Islet of Langerhans (tissue), 1 donor: ENCODE data around the gene RAB3IL1.

ENCODE experiments used
- FAIRE-seq: peaks from one replicate; lab custom pipeline; 2011; peaks lifted over from hg19 to GRCh38; lab: Jason Lieb, UNC

RAB3IL1 gene

GRCh38 chr11:61918938-61919704 is 1.8 kb upstream of the RAB3IL1 start:
- no peak for FAIRE-seq

- FAIRE-seq = no peak
Measured at GRCh38 chr11:61918251-61918937, 1.0 kb upstream of the RAB3IL1 start.

- FAIRE-seq = no peak
Measured at GRCh38 chr11:61916737-61917333, 531 bp downstream of the RAB3IL1 start.

GRCh38 chr11:61914471-61915171 is 2.7 kb downstream of the RAB3IL1 start:
- no peak for FAIRE-seq

- no peak for FAIRE-seq
Measured at GRCh38 chr11:61913699-61914395, 3.5 kb downstream of the RAB3IL1 start.

- FAIRE-seq = no peak
Measured at GRCh38 chr11:61912991-61913698, 4.2 kb downstream of the RAB3IL1 start.

DNA sequence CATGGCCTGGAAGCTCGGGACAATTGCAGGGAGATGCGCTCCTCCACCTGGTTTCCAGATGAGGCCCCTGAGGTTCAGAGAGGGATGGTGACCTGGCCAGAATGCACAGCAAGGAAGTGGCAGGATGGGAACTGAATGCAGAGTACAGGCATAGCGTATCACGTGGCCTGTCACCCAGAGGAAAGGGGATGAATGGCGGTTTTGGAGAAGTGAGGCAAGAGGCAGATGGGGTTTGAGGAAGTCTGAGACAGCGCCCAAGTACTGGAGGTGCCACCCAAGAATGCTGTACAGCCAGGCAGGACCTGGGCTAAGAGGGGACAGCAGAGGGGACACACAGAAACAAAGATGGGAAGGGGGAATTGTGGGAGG is 4.9 kb downstream of the RAB3IL1 start:
- no peak for FAIRE-seq

DNA sequence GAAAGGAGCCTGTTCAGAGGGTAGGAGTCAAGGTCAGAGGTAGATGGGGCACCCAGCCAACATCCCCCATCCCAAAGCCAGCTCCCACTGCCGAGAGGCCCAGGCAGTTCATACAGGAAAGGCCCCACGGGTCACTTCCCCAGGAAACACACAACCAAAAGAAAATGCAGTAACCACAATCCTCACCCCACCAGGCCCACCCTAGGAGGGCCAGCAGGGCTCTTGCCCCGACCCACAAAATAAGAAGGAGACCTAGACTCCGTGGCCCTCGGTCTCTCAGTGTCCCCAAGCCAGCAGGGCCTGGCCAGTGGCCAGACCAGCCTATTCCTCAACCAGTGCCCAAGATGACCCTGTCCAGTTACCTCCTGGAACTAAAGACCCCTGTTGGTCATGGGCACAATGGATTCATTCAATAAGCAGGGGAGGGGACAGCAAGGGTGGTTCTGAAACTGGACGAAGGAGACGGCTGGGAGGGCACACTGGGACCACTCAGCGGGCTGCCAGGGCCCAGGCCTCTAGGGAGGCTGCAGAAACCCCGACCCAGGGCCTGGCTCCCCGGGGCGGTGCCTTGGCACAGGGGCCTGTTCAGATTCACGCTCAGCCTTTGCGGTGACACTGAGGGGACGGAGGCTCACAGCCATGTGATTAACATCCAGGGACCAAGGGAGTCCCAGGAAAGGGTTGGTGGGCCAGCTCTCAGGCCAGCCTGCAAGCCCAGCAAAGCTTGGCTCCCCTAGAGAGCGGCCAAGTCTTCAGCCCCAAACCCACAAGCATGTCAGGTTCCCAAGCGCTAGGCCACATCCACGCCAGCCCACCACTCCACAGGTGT is 5.5 kb downstream of the RAB3IL1 start:
- FAIRE-seq = no peak

GRCh38 chr11:61911128-61911700 is 6.2 kb downstream of the RAB3IL1 start:
- FAIRE-seq = no peak

DNA sequence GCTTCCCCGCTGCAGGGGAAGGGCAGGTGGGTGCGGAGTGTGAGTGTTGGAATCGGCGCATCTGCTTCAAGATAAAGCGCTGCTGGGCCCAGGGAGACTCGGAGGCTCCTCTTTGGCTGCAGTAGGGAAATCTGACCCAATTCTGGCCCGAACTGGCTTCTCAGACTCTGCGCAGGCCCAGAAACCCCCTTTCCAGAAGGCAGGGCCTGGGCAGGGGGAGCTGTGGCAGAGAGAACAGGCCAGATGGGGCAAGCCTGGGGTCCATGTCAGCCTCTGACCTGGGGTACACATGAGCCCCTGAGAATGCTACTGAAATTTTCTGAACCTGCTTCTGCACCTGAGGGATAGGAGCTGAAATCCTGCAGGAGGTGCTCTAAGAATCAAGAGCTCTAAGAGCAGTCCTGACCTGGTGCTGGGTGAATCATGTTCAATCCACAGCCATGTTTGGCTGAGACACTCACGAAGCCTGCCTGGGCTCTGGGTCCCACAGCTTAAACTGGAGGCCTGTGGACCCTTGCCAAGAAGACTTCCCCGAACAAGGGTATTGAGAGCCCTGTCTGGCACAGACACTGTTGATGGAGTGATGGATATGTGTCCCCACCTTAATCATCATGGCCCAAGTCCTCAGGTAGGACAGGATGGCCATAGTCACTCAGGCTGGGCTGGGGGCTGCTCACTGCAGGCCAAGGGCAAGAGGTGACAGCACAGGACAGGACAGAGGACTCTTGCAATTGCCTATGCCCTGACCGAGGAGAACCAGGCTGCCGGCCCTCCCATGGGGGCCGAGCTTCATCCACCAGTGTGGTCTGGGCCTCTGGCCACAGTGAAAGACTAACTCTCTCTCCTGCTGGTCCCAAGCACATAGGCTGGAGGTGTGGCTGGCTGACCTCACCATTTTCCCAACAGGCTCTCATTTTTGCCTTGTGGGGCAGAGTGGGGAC is 6.9 kb downstream of the RAB3IL1 start:
- no peak for FAIRE-seq

GRCh38 chr11:61908730-61909316 is 8.5 kb downstream of the RAB3IL1 start:
- FAIRE-seq = no peak

DNA sequence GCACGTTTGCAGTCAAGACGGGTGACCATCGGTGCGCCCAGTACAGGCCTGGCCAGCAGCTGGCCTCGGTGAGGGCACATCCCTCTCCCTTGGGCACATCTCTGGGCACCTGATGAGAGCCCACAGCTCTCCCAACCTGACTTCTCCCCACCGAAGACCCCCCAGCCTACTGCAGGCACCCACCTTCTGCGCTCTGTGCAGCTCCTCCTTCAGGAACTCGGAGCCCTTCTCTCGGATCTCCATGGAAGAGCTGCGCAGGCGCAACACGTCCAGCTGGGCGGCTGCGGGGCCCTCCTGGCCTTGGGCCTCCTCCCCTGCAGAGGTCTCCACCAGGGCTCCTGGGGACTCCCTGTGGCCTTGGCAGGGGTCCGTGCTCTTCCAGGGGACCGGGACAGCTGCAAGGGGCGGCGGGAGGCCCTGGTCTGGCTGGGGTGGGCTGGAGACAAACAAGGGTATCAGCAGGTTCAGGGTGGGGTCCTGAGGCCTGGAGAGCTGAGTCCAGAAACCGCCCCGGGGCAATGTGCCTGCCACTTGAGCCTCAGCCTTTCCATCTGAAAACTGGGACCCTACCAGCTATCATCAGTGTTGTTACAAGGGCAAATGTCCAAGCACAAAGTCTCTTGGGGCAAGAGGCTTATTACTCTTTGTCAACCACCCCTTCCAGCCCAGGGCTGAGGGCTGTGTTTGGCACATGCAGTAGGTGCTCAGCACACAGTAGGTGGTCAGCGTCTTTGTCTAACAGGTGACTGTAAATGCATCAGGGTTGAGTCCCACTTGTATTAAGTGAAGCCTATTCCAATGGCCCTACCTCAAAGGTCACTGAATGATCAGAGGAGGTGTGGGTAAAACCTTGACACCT is 9.3 kb downstream of the RAB3IL1 start:
- no peak for FAIRE-seq

DNA sequence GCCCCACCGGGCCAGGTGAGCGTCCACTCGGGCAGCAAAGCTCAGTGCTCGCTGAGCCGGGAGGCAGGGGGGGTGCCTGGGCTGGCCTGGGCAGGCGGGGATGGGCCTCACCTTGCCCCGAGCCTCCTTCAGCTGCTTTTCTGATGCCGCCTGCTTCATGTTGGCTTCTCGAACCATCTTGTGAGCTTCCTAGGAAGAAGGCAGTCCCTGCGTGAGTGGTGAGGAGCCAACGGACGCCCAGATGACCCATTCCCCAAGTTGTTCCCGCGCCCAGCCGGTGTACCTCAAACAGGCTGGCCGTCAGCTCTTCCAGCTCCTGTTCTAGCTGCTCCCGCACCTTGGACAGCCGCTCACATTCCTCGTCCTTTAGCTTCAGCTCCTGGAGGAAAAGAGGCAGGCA is 10.1 kb downstream of the RAB3IL1 start:
- no peak for FAIRE-seq

DNA sequence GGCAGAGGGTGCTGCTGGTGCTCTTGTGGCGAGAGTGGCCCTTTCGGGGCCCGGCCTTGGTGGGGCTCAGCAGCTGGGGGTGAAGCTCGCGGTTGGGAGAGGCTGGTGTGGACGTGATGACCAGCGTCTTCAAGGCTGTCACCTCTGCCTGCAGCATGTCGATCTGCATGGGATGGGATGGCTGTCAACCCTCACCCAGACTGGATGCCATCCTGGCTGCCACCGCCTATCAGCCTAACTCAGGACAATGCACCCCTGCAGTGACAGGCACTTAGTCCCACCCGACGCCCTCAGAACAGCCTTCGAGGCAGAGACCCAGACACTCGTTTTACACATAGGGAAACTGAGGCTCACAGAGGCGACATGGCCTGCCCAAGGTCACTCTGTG is 10.8 kb downstream of the RAB3IL1 start:
- FAIRE-seq = no peak

- no peak for FAIRE-seq
Measured at GRCh38 chr11:61905801-61906521, 11.4 kb downstream of the RAB3IL1 start.

GRCh38 chr11:61905067-61905696 is 12.2 kb downstream of the RAB3IL1 start:
- FAIRE-seq = no peak
